IMR-90 (cell line): Measurements from ENCODE around the gene SPTLC2. TPM values are rescaled to one million over a fixed set of nuclear protein-coding genes. Genes with fewer than 3 reads are reported as not detected.

Source experiments
- ATAC-seq: fragments of 200-7000 bp; cut with Tn5 transposase; 2 replicates; pipeline ENCODE4 v1.9.1; 2020; ENCODE audit warnings: low read depth, mild to moderate bottlenecking, moderate library complexity
- BruUV-seq: library from RNA; stranded (reverse); fragments of 400-500 nt; replicated peaks from 2 replicates; lab custom pipeline; 2021; lab: Mats Ljungman, UMichigan
- CTCF ChIA-PET: fragments of 300-600 bp; formaldehyde crosslinking; extraction: SDS; loops from one replicate; lab custom pipeline; 2021; ENCODE audit warnings: antibody characterized with exemption; lab: Yijun Ruan, JAX
- POLR2A ChIA-PET: fragments of 300-600 bp; sonication (Branson Sonifier 250); formaldehyde crosslinking; loops from one replicate; lab custom pipeline; 2022; ENCODE audit warnings: antibody characterized with exemption; ENCODE audit not compliant: unreplicated experiment; lab: Charles Lee
- DNase-seq: peaks from one replicate; pipeline ENCODE4 v3.0.0; 2013
- H2AFZ ChIP-seq: replicated peaks from 2 replicates; pipeline ENCODE3; 2013; ENCODE audit warnings: low read length, mild to moderate bottlenecking; ENCODE audit not compliant: poor library complexity
- H2AK5ac ChIP-seq: 2 replicates; pipeline ENCODE4 v1.6.1; 2013; ENCODE audit warnings: low read depth, low read length, inconsistent platforms
- H2AK9ac ChIP-seq: replicated peaks from 2 replicates; pipeline ENCODE3; 2013; ENCODE audit warnings: mild to moderate bottlenecking, low read depth, low read length, moderate library complexity; ENCODE audit not compliant: poor library complexity
- H2BK120ac ChIP-seq: 2 replicates; pipeline ENCODE4 v1.6.1; 2013; ENCODE audit warnings: low read depth, low read length, inconsistent platforms
- H2BK15ac ChIP-seq: 3 replicates; pipeline ENCODE4 v1.6.1; 2013; ENCODE audit warnings: low read depth, low read length, inconsistent platforms
- H2BK20ac ChIP-seq: 2 replicates; pipeline ENCODE4 v1.6.1; 2013; ENCODE audit warnings: low read depth, mild to moderate bottlenecking, inconsistent platforms, low read length, moderate library complexity
- H2BK5ac ChIP-seq: 2 replicates; pipeline ENCODE4 v1.6.1; 2013; ENCODE audit warnings: mild to moderate bottlenecking, low read depth, low read length, inconsistent platforms; ENCODE audit not compliant: poor library complexity, severe bottlenecking
- H3K14ac ChIP-seq: replicated peaks from 2 replicates; pipeline ENCODE4 v1.6.1; 2013; ENCODE audit warnings: low read depth, low read length, inconsistent platforms
- H3K18ac ChIP-seq: 2 replicates; pipeline ENCODE4 v1.6.1; 2013; ENCODE audit warnings: low read depth, low read length, control low read depth
- H3K23ac ChIP-seq: 2 replicates; pipeline ENCODE4 v1.6.1; 2013; ENCODE audit warnings: low read depth, low read length, inconsistent platforms
- H3K27ac ChIP-seq: 2 replicates; pipeline ENCODE4 v1.5.1; 2013; ENCODE audit warnings: mild to moderate bottlenecking, control low read depth, low read length; ENCODE audit not compliant: insufficient read depth
- H3K27me3 ChIP-seq: 2 replicates; pipeline ENCODE4 v1.6.1; 2013; ENCODE audit warnings: low read length; ENCODE audit not compliant: control insufficient read depth, insufficient read depth
- H3K36me3 ChIP-seq: 2 replicates; pipeline ENCODE4 v1.6.1; 2013; ENCODE audit warnings: low read length, mixed read lengths; ENCODE audit not compliant: control insufficient read depth, insufficient read depth
- H3K4ac ChIP-seq: 2 replicates; pipeline ENCODE4 v1.6.1; 2013; ENCODE audit warnings: low read depth, low read length, inconsistent platforms
- H3K4me1 ChIP-seq: 2 replicates; pipeline ENCODE4 v1.6.1; 2013; ENCODE audit warnings: low read length, mixed read lengths; ENCODE audit not compliant: control insufficient read depth, insufficient read depth
- H3K4me2 ChIP-seq: 2 replicates; pipeline ENCODE4 v1.6.1; 2013; ENCODE audit warnings: low read depth, mild to moderate bottlenecking, control low read depth, low read length, moderate library complexity
- H3K4me3 ChIP-seq: 2 replicates; pipeline ENCODE4 v1.5.1; 2013; ENCODE audit warnings: low read depth, mild to moderate bottlenecking, control low read depth, low read length, moderate library complexity; ENCODE audit not compliant: insufficient read depth
- H3K56ac ChIP-seq: 2 replicates; pipeline ENCODE4 v1.6.1; 2013; ENCODE audit warnings: low read length, inconsistent platforms; ENCODE audit not compliant: insufficient read depth; ENCODE audit errors: extremely low read depth
- H3K79me1 ChIP-seq, 2 experiments: 2 replicates each; pipeline ENCODE4 v1.6.1; 2013; ENCODE audit warnings: low read length in 2 of 2, inconsistent platforms in 1 of 2, low read depth in 1 of 2
- H3K9ac ChIP-seq: 2 replicates; pipeline ENCODE4 v1.6.1; 2013; ENCODE audit warnings: low read depth, low read length, control low read depth
- H3K9me1 ChIP-seq: 2 replicates; pipeline ENCODE4 v1.6.1; 2013; ENCODE audit warnings: low read length, inconsistent platforms; ENCODE audit not compliant: insufficient read depth
- H3K9me3 ChIP-seq: 2 replicates; pipeline ENCODE4 v1.6.1; 2013; ENCODE audit warnings: low read length; ENCODE audit not compliant: control insufficient read depth, insufficient read depth
- H4K20me1 ChIP-seq: 2 replicates; pipeline ENCODE4 v1.6.1; 2013; ENCODE audit warnings: low read length, inconsistent platforms; ENCODE audit not compliant: insufficient read depth
- H4K5ac ChIP-seq: 2 replicates; pipeline ENCODE4 v1.6.1; 2013; ENCODE audit warnings: mild to moderate bottlenecking, low read depth, low read length, control low read depth
- H4K8ac ChIP-seq, 2 experiments: 2 replicates each; pipeline ENCODE4 v1.6.1; 2013; ENCODE audit warnings: low read depth in 2 of 2, low read length in 2 of 2, control low read depth in 1 of 2, inconsistent platforms in 1 of 2
- H4K91ac ChIP-seq: 2 replicates; pipeline ENCODE4 v1.6.1; 2013; ENCODE audit warnings: low read depth, low read length, inconsistent platforms; ENCODE audit not compliant: insufficient read depth
- CHD1 ChIP-seq: IDR thresholded peaks from 2 replicates; pipeline ENCODE4 v1.6.1; 2012; ENCODE audit warnings: low read depth, low read length, improper control_type of control experiment
- MXI1 ChIP-seq: IDR thresholded peaks from 2 replicates; pipeline ENCODE4 v1.6.1; 2012; ENCODE audit warnings: low read depth, mild to moderate bottlenecking, low read length, moderate library complexity, borderline replicate concordance
- POLR2A ChIP-seq: IDR thresholded peaks from 2 replicates; pipeline ENCODE4 v1.6.1; 2012; ENCODE audit warnings: mild to moderate bottlenecking, low read depth, low read length
- SMC3 ChIP-seq: fragments of 150-350 bp; IDR thresholded peaks from 2 replicates; pipeline ENCODE4 v1.6.1; 2016; ENCODE audit warnings: low read depth, mild to moderate bottlenecking, antibody characterized with exemption, low read length, moderate library complexity
- USF2 ChIP-seq: fragments of 150-350 bp; IDR thresholded peaks from 2 replicates; pipeline ENCODE4 v1.6.1; 2017; ENCODE audit warnings: mild to moderate bottlenecking, antibody characterized with exemption, low read length, low read depth
- WGBS, 2 experiments: methylation state at CpG; one replicate each; pipeline versions ENCODE4 v1.1.5 to v1.1.7; 2013; ENCODE audit warnings: missing lambda C conversion rate in 2 of 2; ENCODE audit not compliant: insufficient read length in 1 of 2; ENCODE audit errors: extremely low coverage in 2 of 2; 5-methylcytosine and 5-hydroxymethylcytosine counted together
- dilution Hi-C: fragments of 300-500 bp; cut with HindIII; formaldehyde crosslinking; loops from one replicate; pipeline ENCODE4 v1.14.3; 2018; ENCODE audit warnings: low sequenced_read_pairs; ENCODE audit not compliant: unreplicated experiment
- in situ Hi-C: fragments of 300-500 bp; cut with MboI; formaldehyde crosslinking; loops from 3 replicates; pipeline ENCODE4 v1.14.3; 2019; ENCODE audit warnings: low sequenced_read_pairs, inconsistent platforms, mixed read lengths
- intact Hi-C: fragments of 100-400 bp; cut with micrococcal nuclease; formaldehyde crosslinking; loops from 2 replicates; pipeline ENCODE4 v1.10.0; 2022
- polyA plus RNA-seq, 3 experiments: library from polyadenylated mRNA; depleted of rRNA; stranded (reverse); fragments of >200 nt; gene quantifications; 2 replicates each; pipeline ENCODE4 v1.2.3, GENCODE V29; 2012; ENCODE audit warnings: low replicate concordance in 1 of 3
- total RNA-seq: library from RNA; depleted of rRNA; stranded (reverse); fragments of >200 nt; gene quantifications from 2 replicates; pipeline ENCODE4 v1.2.3, GENCODE V29; 2012
- TF ChIP-seq, protein P1 (sequence below): conservative IDR thresholded peaks from 2 replicates; pipeline ENCODE4 v1.5.1; 2012; ENCODE audit warnings: mild to moderate bottlenecking, low read depth, low read length, improper control_type of control experiment

The SPTLC2 gene
- total and polyA plus RNA-seq, 2 of the 4 experiments (the other 2 are of a cell fraction) = 22.6 to 68.3 TPM

DNA sequence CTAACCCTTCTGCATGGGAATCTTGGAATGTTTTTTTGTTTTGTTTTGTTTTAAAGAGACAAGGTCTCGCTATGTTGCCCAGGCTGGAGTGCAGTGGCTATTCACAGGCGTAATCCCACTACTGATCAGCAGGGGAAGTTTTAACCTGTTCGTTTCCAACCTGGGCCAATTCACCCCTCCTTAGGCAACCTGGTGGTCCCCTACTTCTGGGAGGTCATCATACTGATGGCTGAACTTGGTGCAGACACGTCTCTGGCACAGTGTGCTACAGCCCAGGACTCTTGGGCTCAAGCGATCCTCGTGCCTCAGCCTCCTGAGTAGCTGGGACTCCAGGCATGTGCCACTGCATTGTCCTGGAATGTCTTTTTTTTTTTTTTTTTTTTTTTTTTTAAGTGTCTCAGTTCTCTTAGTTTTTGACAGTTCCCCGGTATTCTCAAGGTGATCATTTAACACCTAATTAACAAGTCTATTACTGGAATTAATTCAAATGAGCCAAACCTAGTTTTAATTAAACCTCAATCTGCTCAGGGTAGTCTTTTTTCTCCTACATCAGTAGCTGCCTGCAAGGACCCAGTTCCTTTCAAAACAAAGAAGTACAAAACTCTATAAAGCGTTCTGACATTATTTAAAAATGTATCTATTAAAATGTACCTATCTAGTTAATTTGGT is 68.8 kb downstream of the SPTLC2 start:
- ATAC-seq (no peak), DNase-seq (no peak)
- Histone ChIP-seq H3K4me3 (no peak overlapping the region), H2BK120ac (no peak overlapping the region), H3K27me3 (no peaks in the 10 kb centered on the region), H3K9me3 (no peaks in the 10 kb centered on the region), H3K4me1 (peaks cover 5% of the 10 kb centered on the region; the same call in 1 of the 2 replicates), H2BK20ac (no peak overlapping the region), H3K18ac (no peak overlapping the region), H3K14ac (no peak overlapping the region), H3K27ac (no peak overlapping the region), H2AFZ (no peak overlapping the region), H3K4ac (no peak overlapping the region), H2AK9ac (no peak overlapping the region), H3K36me3 (peaks cover 36% of the 10 kb centered on the region), H4K20me1 (no peaks in the 10 kb centered on the region), H3K9ac (no peak overlapping the region), H2BK5ac (no peak overlapping the region), H4K8ac (no peak overlapping the region), H3K9me1 (peaks cover 4% of the 10 kb centered on the region; the same call in 1 of the 2 replicates), H3K56ac (no peak overlapping the region), H3K23ac (no peak overlapping the region), H4K91ac (no peak overlapping the region), H2BK15ac (no peak overlapping the region), H3K79me1 (peaks cover 19 to 44% of the 10 kb centered on the region in 2 experiments), H4K5ac (no peak overlapping the region), H3K4me2 (no peak overlapping the region), H2AK5ac (no peak overlapping the region)
- no CpG with 5 or more reads among the region's 8 CpGs for WGBS, 2 experiments
- dilution Hi-C loops = no loop called here
- CTCF ChIA-PET = interaction anchor here (0.6 to 0.9 kb wide), 4 partner anchors 67 to 1178 kb away, joined by 3 to 7 read pairs (median 4); no protein-coding TSS in a partner anchor
- intact Hi-C loops = no loop called here
- TF ChIP-seq USF2 = no peak
- no peak for TF ChIP-seq CHD1
- TF ChIP-seq MXI1 = no peak
- TF ChIP-seq, protein P1, sequence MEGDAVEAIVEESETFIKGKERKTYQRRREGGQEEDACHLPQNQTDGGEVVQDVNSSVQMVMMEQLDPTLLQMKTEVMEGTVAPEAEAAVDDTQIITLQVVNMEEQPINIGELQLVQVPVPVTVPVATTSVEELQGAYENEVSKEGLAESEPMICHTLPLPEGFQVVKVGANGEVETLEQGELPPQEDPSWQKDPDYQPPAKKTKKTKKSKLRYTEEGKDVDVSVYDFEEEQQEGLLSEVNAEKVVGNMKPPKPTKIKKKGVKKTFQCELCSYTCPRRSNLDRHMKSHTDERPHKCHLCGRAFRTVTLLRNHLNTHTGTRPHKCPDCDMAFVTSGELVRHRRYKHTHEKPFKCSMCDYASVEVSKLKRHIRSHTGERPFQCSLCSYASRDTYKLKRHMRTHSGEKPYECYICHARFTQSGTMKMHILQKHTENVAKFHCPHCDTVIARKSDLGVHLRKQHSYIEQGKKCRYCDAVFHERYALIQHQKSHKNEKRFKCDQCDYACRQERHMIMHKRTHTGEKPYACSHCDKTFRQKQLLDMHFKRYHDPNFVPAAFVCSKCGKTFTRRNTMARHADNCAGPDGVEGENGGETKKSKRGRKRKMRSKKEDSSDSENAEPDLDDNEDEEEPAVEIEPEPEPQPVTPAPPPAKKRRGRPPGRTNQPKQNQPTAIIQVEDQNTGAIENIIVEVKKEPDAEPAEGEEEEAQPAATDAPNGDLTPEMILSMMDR = no peak
- no peak for TF ChIP-seq SMC3
- TF ChIP-seq POLR2A = no peak
- POLR2A ChIA-PET = no interaction called here
- in situ Hi-C loops = loop anchor here (5.0 to 10.0 kb wide), 2 partner anchors 85 to 253 kb away; no protein-coding TSS in a partner anchor
- no TSS peak for BruUV-seq
